OCI-LY1 (cell line): Measurements from ENCODE around the gene WNK1.
"Not testable (repeated sequence)": the region's sequence is repeated elsewhere in the genome, so short reads cannot be mapped to it uniquely, and the experiment has no call there.

ENCODE experiments used
- H2AFZ ChIP-seq: fragments of 200-600 bp; sonication (generic), shearing (Covaris generic); 2 replicates; pipeline ENCODE4 v1.6.0; 2014; ENCODE audit warnings: antibody characterized with exemption, mild to moderate bottlenecking, low read length
- H3F3A ChIP-seq: fragments of 200-600 bp; sonication (generic), shearing (Covaris generic); 2 replicates; pipeline ENCODE4 v1.6.0; 2014; ENCODE audit warnings: mild to moderate bottlenecking, antibody characterized with exemption, low read length, moderate library complexity; ENCODE audit not compliant: insufficient read depth
- H3K27ac ChIP-seq: fragments of 200-600 bp; sonication (generic); 2 replicates; pipeline ENCODE4 v1.5.1; 2014; ENCODE audit warnings: low read length, mixed run types, mild to moderate bottlenecking, low read depth; ENCODE audit not compliant: poor library complexity, severe bottlenecking
- H3K27me3 ChIP-seq: fragments of 200-600 bp; sonication (generic); 2 replicates; pipeline ENCODE4 v1.6.0; 2014; ENCODE audit warnings: antibody characterized with exemption, mild to moderate bottlenecking, low read length, moderate library complexity; ENCODE audit not compliant: insufficient read depth
- H3K36me3 ChIP-seq: fragments of 200-600 bp; sonication (generic); 2 replicates; pipeline ENCODE4 v1.6.1; 2014; ENCODE audit warnings: mild to moderate bottlenecking, antibody characterized with exemption, low read length, moderate library complexity, mixed read lengths; ENCODE audit not compliant: insufficient read depth
- H3K4me1 ChIP-seq: fragments of 200-600 bp; sonication (generic); 2 replicates; pipeline ENCODE4 v1.5.1; 2014; ENCODE audit warnings: mild to moderate bottlenecking, low read length, moderate library complexity; ENCODE audit not compliant: insufficient read depth, severe bottlenecking
- H3K4me2 ChIP-seq: fragments of 200-600 bp; sonication (generic), shearing (Covaris generic); 2 replicates; pipeline ENCODE4 v1.6.1; 2014; ENCODE audit warnings: low read length
- H3K4me3 ChIP-seq: fragments of 200-600 bp; sonication (generic); 2 replicates; pipeline ENCODE4 v1.5.1; 2014; ENCODE audit warnings: low read length, low read depth, mild to moderate bottlenecking, mixed read lengths; ENCODE audit not compliant: poor library complexity, severe bottlenecking
- H3K79me2 ChIP-seq: fragments of 200-600 bp; shearing (Covaris generic); 2 replicates; pipeline ENCODE4 v1.6.1; 2016; ENCODE audit warnings: mixed run types, low read length, mixed read lengths; ENCODE audit not compliant: insufficient read depth
- H3K9ac ChIP-seq: fragments of 200-600 bp; sonication (generic), shearing (Covaris generic); 2 replicates; pipeline ENCODE4 v1.6.1; 2014; ENCODE audit warnings: mild to moderate bottlenecking, low read length, mixed read lengths
- H3K9me2 ChIP-seq: fragments of 200-600 bp; sonication (generic), shearing (Covaris generic); 2 replicates; pipeline ENCODE4 v1.6.1; 2014; ENCODE audit warnings: low read depth, mild to moderate bottlenecking, low read length, mixed read lengths
- H3K9me3 ChIP-seq: fragments of 200-600 bp; shearing (Covaris generic); 2 replicates; pipeline ENCODE4 v1.6.1; 2014; ENCODE audit warnings: low read length, mixed read lengths
- H4K20me1 ChIP-seq: fragments of 200-600 bp; sonication (generic), shearing (Covaris generic); 2 replicates; pipeline ENCODE4 v1.6.0; 2016; ENCODE audit warnings: mild to moderate bottlenecking, low read length; ENCODE audit not compliant: insufficient read depth
- CTCF ChIP-seq: fragments of 200-600 bp; sonication (generic), shearing (Covaris generic); IDR thresholded peaks from 2 replicates; pipeline ENCODE4 v1.5.1; 2017; ENCODE audit warnings: mild to moderate bottlenecking, antibody characterized with exemption, low read length, moderate library complexity, mixed read lengths
- EZH2 ChIP-seq: fragments of 200-600 bp; sonication (generic), shearing (Covaris generic); IDR thresholded peaks from 2 replicates; pipeline ENCODE4 v1.8.0; 2017; ENCODE audit warnings: borderline replicate concordance, mixed run types, mild to moderate bottlenecking, antibody characterized with exemption, low read length, moderate library complexity, mixed read lengths

The WNK1 gene

GRCh38 chr12:810116-810515, 57.7 kb downstream of the WNK1 start:
- peaks cover 15% of the 10 kb centered on the region; the same call in 1 of the 2 replicates for H3K36me3 ChIP-seq
- peaks cover 85% of the 10 kb centered on the region for H3K79me2 ChIP-seq
- H3F3A ChIP-seq: no peaks in the 10 kb centered on the region
- peak overlapping the region; percentile 32 for H3K4me2 ChIP-seq
- no peak overlapping the region for H3K4me3 ChIP-seq
- H3K27ac ChIP-seq: peak overlapping the region; percentile 22
- no peaks in the 10 kb centered on the region for H3K9me3 ChIP-seq
- TF ChIP-seq CTCF: no peak
- TF ChIP-seq EZH2: no peak
- H3K27me3 ChIP-seq: no peaks in the 10 kb centered on the region
- no peak overlapping the region for H3K9ac ChIP-seq
- peaks cover 66% of the 10 kb centered on the region for H3K4me1 ChIP-seq
- no peaks in the 10 kb centered on the region for H3K9me2 ChIP-seq
- H4K20me1 ChIP-seq: no peaks in the 10 kb centered on the region; the same call in 1 of the 2 replicates
- no peak overlapping the region for H2AFZ ChIP-seq

- peaks cover 63% of the 10 kb centered on the region for H3K4me1 ChIP-seq
These were observed 58.5 kb downstream of the WNK1 start for GRCh38 chr12:810671-811415.

GRCh38 chr12:812950-813349, 60.6 kb downstream of the WNK1 start:
- Histone ChIP-seq H2AFZ (no peak overlapping the region), H3K4me3 (no peak overlapping the region), H3K9ac (no peak overlapping the region), H3K9me3 (no peaks in the 10 kb centered on the region), H3K79me2 (peaks cover 59% of the 10 kb centered on the region), H3K36me3 (peaks cover 33% of the 10 kb centered on the region; the same call in 1 of the 2 replicates), H3K27me3 (no peaks in the 10 kb centered on the region), H3K9me2 (no peaks in the 10 kb centered on the region), H3K4me1 (peaks cover 50% of the 10 kb centered on the region), H4K20me1 (no peaks in the 10 kb centered on the region; the same call in 1 of the 2 replicates), H3F3A (no peaks in the 10 kb centered on the region), H3K27ac (peak overlapping the region; percentile 11), H3K4me2 (no peak overlapping the region)
- no peak for TF ChIP-seq EZH2
- no peak for TF ChIP-seq CTCF

More at GRCh38 chr12:810671-811415, 58.5 kb downstream of the WNK1 start:
- Histone ChIP-seq H4K20me1 (no peaks in the 10 kb centered on the region; the same call in 1 of the 2 replicates), H3K4me3 (no peak overlapping the region), H3K27ac (peak overlapping the region; percentile 22), H3K9ac (no peak overlapping the region; the same call in 1 of the 2 replicates), H3K9me2 (no peaks in the 10 kb centered on the region), H3K9me3 (no peaks in the 10 kb centered on the region), H3K4me2 (peak overlapping the region; percentile 32), H3F3A (no peaks in the 10 kb centered on the region), H3K79me2 (peaks cover 77% of the 10 kb centered on the region), H3K36me3 (peaks cover 22% of the 10 kb centered on the region; the same call in 1 of the 2 replicates), H2AFZ (no peak overlapping the region), H3K27me3 (no peaks in the 10 kb centered on the region)
- no peak for TF ChIP-seq CTCF
- no peak for TF ChIP-seq EZH2

GRCh38 chr12:817456-817855, 65.1 kb downstream of the WNK1 start:
- not testable (repeated sequence) for H3K4me3 ChIP-seq, H3K27me3 ChIP-seq, H3K27ac ChIP-seq, H4K20me1 ChIP-seq, H3K9me2 ChIP-seq, H2AFZ ChIP-seq, H3K4me2 ChIP-seq, H3K9me3 ChIP-seq, H3K9ac ChIP-seq, H3F3A ChIP-seq
- peaks cover 55% of the 10 kb centered on the region for H3K79me2 ChIP-seq
- H3K4me1 ChIP-seq: peaks cover 23% of the 10 kb centered on the region
- H3K36me3 ChIP-seq: peaks cover 73% of the 10 kb centered on the region
